Astrocyte (in vitro differentiated cells and primary cell): ENCODE results near the gene NMT2.

Experiments used
- CTCF ChIP-seq: IDR thresholded peaks from 2 replicates; pipeline ENCODE4 v1.5.1; 2011; ENCODE audit warnings: low read depth, mild to moderate bottlenecking, inconsistent platforms, low read length, moderate library complexity; ENCODE audit not compliant: insufficient read depth
- EZH2 ChIP-seq: IDR thresholded peaks from 2 replicates; pipeline ENCODE4 v1.6.1; 2012; ENCODE audit warnings: mild to moderate bottlenecking, low read length, inconsistent platforms; ENCODE audit not compliant: insufficient read depth

DNA sequence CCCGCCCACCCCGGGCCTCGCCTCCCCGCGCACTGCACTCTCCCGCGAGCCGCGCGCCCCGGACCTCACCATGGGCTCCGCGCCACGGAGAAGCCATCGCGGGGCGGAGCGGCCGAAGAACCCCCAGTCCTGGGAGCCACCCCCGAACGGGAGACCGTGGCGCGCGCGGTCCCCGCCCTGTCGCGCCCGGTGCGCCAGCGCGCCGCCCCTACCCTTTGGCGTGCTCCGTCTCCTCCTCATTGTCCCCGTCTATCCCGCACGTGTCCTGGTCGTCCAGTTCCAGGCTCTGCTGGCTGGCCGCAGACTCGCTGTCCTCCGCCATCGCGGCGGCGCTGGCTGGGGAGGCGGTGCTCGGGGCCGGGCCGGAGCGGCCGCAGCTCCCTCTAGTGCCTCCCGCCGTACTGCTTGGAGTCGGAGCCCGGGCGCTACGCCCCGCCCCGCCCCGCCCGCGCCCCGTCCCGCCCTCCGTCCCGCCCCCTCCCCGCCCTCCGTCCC, at the start of gene NMT2:
- TF ChIP-seq CTCF (no peak), EZH2 (no peak)
